Measurements from ENCODE around the gene ATF7IP2. TPM values are rescaled to one million over a fixed set of nuclear protein-coding genes. Genes with fewer than 3 reads are reported as not detected.
"Not testable (repeated sequence)": the region's sequence is repeated elsewhere in the genome, so short reads cannot be mapped to it uniquely, and the experiment has no call there.

Gene ATF7IP2
- total RNA-seq (10 to 100 TPM; 12.4 to 14.3 TPM), polyA plus RNA-seq (119 TPM)

GRCh38 chr16:10385725-10386516 lies at the start of gene ATF7IP2:
ATF7IP2 (plus strand) TSS chr16:10386061; CDS start chr16:10430621, 44,560 bp downstream.
- Histone ChIP-seq H3K36me3 (ENCODE audit: insufficient read depth, low read length) (peaks cover 5% of the 10 kb centered on the region), H3K27me3 (ENCODE audit: insufficient read depth, low read length, poor library complexity, severe bottlenecking) (no peaks in the 10 kb centered on the region), H3K27ac (ENCODE audit: low read depth, low read length) (peak within 1 kb of the TSS; percentile 77), H3K4me1 (ENCODE audit: insufficient read depth, low read length) (peaks cover 33% of the 10 kb centered on the region), H3K9me3 (ENCODE audit: low read length) (no peaks in the 10 kb centered on the region), H3K4me3 (ENCODE audit: low read length) (peak within 1 kb of the TSS; percentile 98)
- ChIA-PET CTCF (interaction anchor here (0.6 to 2.1 kb wide), 5 partner anchors 9 to 345 kb away, joined by 3 to 6 read pairs (median 4); no protein-coding TSS in a partner anchor), POLR2A (interaction anchor here (0.8 kb wide), 1 partner anchor 64 kb away, joined by 3 read pairs; no protein-coding TSS in a partner anchor)
- Mint-ChIP-seq H3K27me3 (no peaks in the 10 kb centered on the region), H3K9me3 (peaks cover 0 to 4% (median 3%) of the 10 kb centered on the region in 5 donors), H3K4me1 (peaks cover 43 to 58% (median 51%) of the 10 kb centered on the region in 3 donors), H3K4me3 (peak within 1 kb of the TSS; percentile 92 to 99 (median 98)), H3K27ac (peak within 1 kb of the TSS; percentile 73 to 98 (median 96)), H3K36me3 (peaks cover 9 to 26% (median 13%) of the 10 kb centered on the region in 3 donors)
- peak; percentile 75 to 88 (median 82) for DNase-seq

- H3K9me3 Mint-ChIP-seq: peaks cover 19 to 35% (median 28%) of the 10 kb centered on the region in 5 donors
- Histone ChIP-seq H3K27ac (ENCODE audit: low read depth, low read length) (no peak overlapping the region), H3K36me3 (ENCODE audit: insufficient read depth, low read length) (no peaks in the 10 kb centered on the region), H3K4me3 (ENCODE audit: low read length) (no peak overlapping the region), H3K4me1 (ENCODE audit: insufficient read depth, low read length) (peaks cover 7% of the 10 kb centered on the region), H3K9me3 (ENCODE audit: low read length) (no peaks in the 10 kb centered on the region), H3K27me3 (ENCODE audit: insufficient read depth, low read length, poor library complexity, severe bottlenecking) (no peaks in the 10 kb centered on the region)
- peaks cover 13 to 16% (median 15%) of the 10 kb centered on the region in 3 donors for H3K4me1 Mint-ChIP-seq
- no peak for DNase-seq
- POLR2A ChIA-PET: no interaction called here
- H3K27ac Mint-ChIP-seq: peak overlapping the region in 2 of 8 donors; percentile 17 to 33
- H3K36me3 Mint-ChIP-seq: peaks cover 3 to 45% (median 7%) of the 10 kb centered on the region in 3 donors
- no peak overlapping the region for H3K4me3 Mint-ChIP-seq
- H3K27me3 Mint-ChIP-seq: no peaks in the 10 kb centered on the region
- CTCF ChIA-PET: no interaction called here
Measured at GRCh38 chr16:10338426-10338825, 47.4 kb upstream of the ATF7IP2 start.

- ChIA-PET POLR2A (interaction anchor here (0.6 kb wide), 1 partner anchor 11 kb away, joined by 3 read pairs; no protein-coding TSS in a partner anchor), CTCF (no interaction called here)
- Mint-ChIP-seq H3K9me3 (peaks cover 23 to 39% (median 35%) of the 10 kb centered on the region in 5 donors), H3K4me1 (peaks cover 0 to 1% (median under 1%) of the 10 kb centered on the region in 3 donors), H3K36me3 (peaks cover 3 to 33% (median 7%) of the 10 kb centered on the region in 3 donors), H3K27ac (peak overlapping the region in 2 of 8 donors; percentile 4 to 60), H3K4me3 (no peak overlapping the region), H3K27me3 (no peaks in the 10 kb centered on the region)
- Histone ChIP-seq H3K4me3 (ENCODE audit: low read length) (no peak overlapping the region), H3K4me1 (ENCODE audit: insufficient read depth, low read length) (no peaks in the 10 kb centered on the region), H3K9me3 (ENCODE audit: low read length) (no peaks in the 10 kb centered on the region), H3K27me3 (ENCODE audit: insufficient read depth, low read length, poor library complexity, severe bottlenecking) (no peaks in the 10 kb centered on the region), H3K36me3 (ENCODE audit: insufficient read depth, low read length) (no peaks in the 10 kb centered on the region), H3K27ac (ENCODE audit: low read depth, low read length) (no peak overlapping the region)
- DNase-seq: no peak
Measured at GRCh38 chr16:10339777-10340732, 45.8 kb upstream of the ATF7IP2 start.

GRCh38 chr16:10343124-10343760 lies 42.6 kb upstream of the ATF7IP2 start:
- no peaks in the 10 kb centered on the region for H3K4me1 ChIP-seq (ENCODE audit: insufficient read depth, low read length)
- Mint-ChIP-seq H3K4me1 (peaks cover 0 to 1% (median 0%) of the 10 kb centered on the region in 3 donors), H3K4me3 (no peak overlapping the region), H3K36me3 (peaks cover 3 to 37% (median 7%) of the 10 kb centered on the region in 3 donors), H3K9me3 (peaks cover 23 to 39% (median 35%) of the 10 kb centered on the region in 5 donors), H3K27me3 (no peaks in the 10 kb centered on the region), H3K27ac (no peak overlapping the region)
- H3K4me3 ChIP-seq (ENCODE audit: low read length): no peak overlapping the region
- no peaks in the 10 kb centered on the region for H3K27me3 ChIP-seq (ENCODE audit: insufficient read depth, low read length, poor library complexity, severe bottlenecking)
- POLR2A ChIA-PET: no interaction called here
- H3K36me3 ChIP-seq (ENCODE audit: insufficient read depth, low read length): no peaks in the 10 kb centered on the region
- H3K9me3 ChIP-seq (ENCODE audit: low read length): no peaks in the 10 kb centered on the region
- no peak overlapping the region for H3K27ac ChIP-seq (ENCODE audit: low read depth, low read length)
- CTCF ChIA-PET: interaction anchor here (1.1 kb wide), 1 partner anchor 8 kb away, joined by 3 read pairs; no protein-coding TSS in a partner anchor
- no peak for DNase-seq

- Mint-ChIP-seq H3K36me3 (peaks cover 1 to 31% (median 7%) of the 10 kb centered on the region in 3 donors), H3K9me3 (peaks cover 17 to 32% (median 25%) of the 10 kb centered on the region in 5 donors)
- H3K4me3 Mint-ChIP-seq; H3K27ac ChIP-seq (ENCODE audit: low read depth, low read length); POLR2A ChIA-PET; H3K27me3 ChIP-seq (ENCODE audit: insufficient read depth, low read length, poor library complexity, severe bottlenecking); DNase-seq; H3K4me1 Mint-ChIP-seq; H3K4me3 ChIP-seq (ENCODE audit: low read length); H3K4me1 ChIP-seq (ENCODE audit: insufficient read depth, low read length); H3K27me3 Mint-ChIP-seq; H3K36me3 ChIP-seq (ENCODE audit: insufficient read depth, low read length); CTCF ChIA-PET; H3K27ac Mint-ChIP-seq; H3K9me3 ChIP-seq (ENCODE audit: low read length): not testable (repeated sequence)
Measured at GRCh38 chr16:10344699-10345098, 41.2 kb upstream of the ATF7IP2 start.

- Histone ChIP-seq H3K36me3 (ENCODE audit: insufficient read depth, low read length) (no peaks in the 10 kb centered on the region), H3K27ac (ENCODE audit: low read depth, low read length) (no peak overlapping the region), H3K9me3 (ENCODE audit: low read length) (no peaks in the 10 kb centered on the region), H3K4me3 (ENCODE audit: low read length) (no peak overlapping the region), H3K27me3 (ENCODE audit: insufficient read depth, low read length, poor library complexity, severe bottlenecking) (no peaks in the 10 kb centered on the region), H3K4me1 (ENCODE audit: insufficient read depth, low read length) (no peaks in the 10 kb centered on the region)
- DNase-seq: no peak
- POLR2A ChIA-PET: no interaction called here
- H3K27me3 Mint-ChIP-seq: no peaks in the 10 kb centered on the region
- peaks cover 10 to 23% (median 17%) of the 10 kb centered on the region in 5 donors for H3K9me3 Mint-ChIP-seq
- no peak overlapping the region for H3K27ac Mint-ChIP-seq
- H3K36me3 Mint-ChIP-seq: peaks cover 0 to 22% (median 7%) of the 10 kb centered on the region in 3 donors
- CTCF ChIA-PET: no interaction called here
- no peak overlapping the region for H3K4me3 Mint-ChIP-seq
- H3K4me1 Mint-ChIP-seq: no peaks in the 10 kb centered on the region
Measured at GRCh38 chr16:10345629-10346028, 40.2 kb upstream of the ATF7IP2 start.

GRCh38 chr16:10349851-10350250 lies 36.0 kb upstream of the ATF7IP2 start:
- Histone ChIP-seq H3K4me3 (ENCODE audit: low read length) (no peak overlapping the region), H3K27me3 (ENCODE audit: insufficient read depth, low read length, poor library complexity, severe bottlenecking) (no peaks in the 10 kb centered on the region), H3K9me3 (ENCODE audit: low read length) (no peaks in the 10 kb centered on the region), H3K4me1 (ENCODE audit: insufficient read depth, low read length) (no peaks in the 10 kb centered on the region), H3K36me3 (ENCODE audit: insufficient read depth, low read length) (no peaks in the 10 kb centered on the region), H3K27ac (ENCODE audit: low read depth, low read length) (no peak overlapping the region)
- H3K4me1 Mint-ChIP-seq: no peaks in the 10 kb centered on the region
- no peak overlapping the region for H3K4me3 Mint-ChIP-seq
- H3K9me3 Mint-ChIP-seq: peaks cover 0 to 2% (median 0%) of the 10 kb centered on the region in 5 donors
- no peak for DNase-seq
- POLR2A ChIA-PET: no interaction called here
- peak overlapping the region in 1 of 8 donors; percentile 31 for H3K27ac Mint-ChIP-seq
- no peaks in the 10 kb centered on the region for H3K27me3 Mint-ChIP-seq
- CTCF ChIA-PET: no interaction called here
- H3K36me3 Mint-ChIP-seq: peaks cover 0 to 5% (median 0%) of the 10 kb centered on the region in 3 donors

Data from CD8-positive, alpha-beta memory T cell (primary cell).